Activated effector memory CD4-positive, alpha-beta T cell treated with anti-CD3 and anti-CD28 coated beads, Interleukin-2, amount 50 U/mL, for 16 hours (primary cell): Measurements from ENCODE around the gene SLC25A11.

Experiments used
- DNase-seq: peaks from one replicate; pipeline ENCODE4 v3.0.0-alpha.2; 2020

Gene SLC25A11

GRCh38 chr17:4966844-4967538 is 27.1 kb upstream of the SLC25A11 start:
- DNase-seq: peak; percentile 97

- no peak for DNase-seq
These were observed 25.6 kb upstream of the SLC25A11 start for GRCh38 chr17:4965311-4965986.

- no peak for DNase-seq
These were observed 20.6 kb upstream of the SLC25A11 start for GRCh38 chr17:4960279-4960922.

GRCh38 chr17:4959261-4959965 is 19.6 kb upstream of the SLC25A11 start:
- DNase-seq: no peak

GRCh38 chr17:4958102-4958501 is 18.3 kb upstream of the SLC25A11 start:
- no peak for DNase-seq

- DNase-seq: peak; percentile 81
These were observed 16.7 kb upstream of the SLC25A11 start for GRCh38 chr17:4956493-4957061.

- no peak for DNase-seq
These were observed 15.2 kb upstream of the SLC25A11 start for GRCh38 chr17:4955091-4955490.

GRCh38 chr17:4953451-4953961 is 13.7 kb upstream of the SLC25A11 start:
- DNase-seq: no peak

GRCh38 chr17:4951486-4951885 is 11.6 kb upstream of the SLC25A11 start:
- no peak for DNase-seq

GRCh38 chr17:4950746-4951204 is 10.9 kb upstream of the SLC25A11 start, which contains the start of gene ENO3:
ENO3 (plus strand) TSS chr17:4951119; CDS start chr17:4951830, 711 bp downstream.
- DNase-seq: peak; percentile 62

- peak; percentile 79 for DNase-seq
These were observed 10.4 kb upstream of the SLC25A11 start for GRCh38 chr17:4950075-4950745.

GRCh38 chr17:4949321-4950074 is 9.7 kb upstream of the SLC25A11 start:
- DNase-seq: peak; percentile 89

- DNase-seq: peak; percentile 90
These were observed 9.1 kb upstream of the SLC25A11 start for GRCh38 chr17:4948931-4949320.

GRCh38 chr17:4948166-4948930 is 8.5 kb upstream of the SLC25A11 start, which contains the start of gene PFN1:
PFN1 (minus strand) TSS chr17:4948530; CDS start chr17:4948394, 136 bp downstream.
- peak; percentile 96 for DNase-seq

- peak; percentile 90 for DNase-seq
These were observed 7.7 kb upstream of the SLC25A11 start for GRCh38 chr17:4947411-4948165.

GRCh38 chr17:4947010-4947410 is 7.2 kb upstream of the SLC25A11 start:
- DNase-seq: no peak

GRCh38 chr17:4946312-4946976 is 6.6 kb upstream of the SLC25A11 start:
- DNase-seq: peak; percentile 64

- DNase-seq: no peak
These were observed 6.1 kb upstream of the SLC25A11 start for GRCh38 chr17:4945944-4946280.
